Urinary bladder (tissue), 4 donors: ENCODE results near the gene PTPN3. TPM values are rescaled to one million over a fixed set of nuclear protein-coding genes. Genes with fewer than 3 reads are reported as not detected.

Experiments
- DNase-seq: peaks from one replicate; pipeline ENCODE4 v3.0.0-alpha.2; 2015; ENCODE audit errors: extremely low spot score
- H3K27ac ChIP-seq: one replicate; pipeline ENCODE4 v1.5.1; 2013; ENCODE audit warnings: low read depth, mild to moderate bottlenecking, moderate library complexity
- H3K36me3 ChIP-seq: one replicate; pipeline ENCODE4 v1.6.1; 2013; ENCODE audit warnings: mild to moderate bottlenecking, moderate library complexity; ENCODE audit not compliant: insufficient read depth
- H3K4me1 ChIP-seq: one replicate; pipeline ENCODE4 v1.6.1; 2013; ENCODE audit warnings: mild to moderate bottlenecking, moderate library complexity; ENCODE audit not compliant: insufficient read depth
- H3K4me3 ChIP-seq: one replicate; pipeline ENCODE4 v1.5.1; 2013; ENCODE audit warnings: low read depth, low read length
- WGBS: extraction: QIAGEN DNeasy Blood & Tissue Kit; methylation state at CpG from one replicate; pipeline ENCODE4 v1.1.7; 2013; 5-methylcytosine and 5-hydroxymethylcytosine counted together
- polyA plus RNA-seq: library from polyadenylated mRNA; stranded (reverse); fragments of 200-250 nt; gene quantifications from one replicate; pipeline ENCODE4 v1.2.3, GENCODE V29; 2013
- total RNA-seq: library from RNA; depleted of rRNA; stranded (reverse); fragments of >200 nt; gene quantifications from one replicate; pipeline ENCODE4 v1.2.3, GENCODE V29; 2014
- donor health status: healthy with polysubstance abuse.
- donor health status: healthy.

The PTPN3 gene
- total and polyA plus RNA-seq, 2 donors: 1.9 to 4.2 TPM

GRCh38 chr9:109460576-109460975 is 37.5 kb downstream of the PTPN3 start:
- DNase-seq: no peak
- Histone ChIP-seq H3K27ac (no peak overlapping the region), H3K4me1 (no peaks in the 10 kb centered on the region), H3K36me3 (no peaks in the 10 kb centered on the region), H3K4me3 (no peak overlapping the region)
- WGBS: 79% methylated on average over 6 of the region's 6 CpGs

DNA sequence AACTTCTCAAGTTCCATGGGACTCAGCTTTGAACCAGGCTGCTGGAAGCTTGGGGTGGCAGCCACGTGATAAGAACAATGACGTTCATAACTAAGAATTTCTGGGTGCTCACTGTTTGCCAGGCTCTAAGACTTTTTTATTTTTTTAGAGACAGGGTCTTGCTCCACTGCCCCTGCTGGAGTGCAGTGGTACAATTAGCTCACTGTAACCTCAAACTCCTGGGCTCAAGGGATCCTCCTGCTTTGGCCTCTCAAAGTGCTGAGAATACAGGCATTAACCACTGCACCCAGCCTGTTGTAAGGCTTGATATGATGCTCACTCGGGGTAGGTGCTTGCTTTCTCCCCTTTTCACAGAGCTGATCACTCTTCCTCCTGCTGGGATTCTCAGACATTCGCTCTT is 38.7 kb downstream of the PTPN3 start:
- no peak overlapping the region for H3K4me3 ChIP-seq
- DNase-seq: no peak
- H3K36me3 ChIP-seq: no peaks in the 10 kb centered on the region
- H3K4me1 ChIP-seq: no peaks in the 10 kb centered on the region
- whole genome bisulfite sequencing: 80% methylated on average over 4 of the region's 4 CpGs
- H3K27ac ChIP-seq: no peak overlapping the region

GRCh38 chr9:109458453-109459211 is 39.5 kb downstream of the PTPN3 start:
- DNase-seq: no peak
- Histone ChIP-seq H3K36me3 (no peaks in the 10 kb centered on the region), H3K4me1 (no peaks in the 10 kb centered on the region), H3K4me3 (no peak overlapping the region), H3K27ac (no peak overlapping the region)
- WGBS: 79% methylated on average over 8 of the region's 8 CpGs

- Histone ChIP-seq H3K4me1 (no peaks in the 10 kb centered on the region), H3K27ac (no peak overlapping the region), H3K36me3 (no peaks in the 10 kb centered on the region), H3K4me3 (no peak overlapping the region)
- 67% methylated on average over 7 of the region's 7 CpGs for WGBS
- DNase-seq: no peak
Measured at GRCh38 chr9:109456811-109457210, 41.3 kb downstream of the PTPN3 start.

- no peak overlapping the region for H3K4me3 ChIP-seq
- no peak overlapping the region for H3K27ac ChIP-seq
- no peak for DNase-seq
- H3K4me1 ChIP-seq: no peaks in the 10 kb centered on the region
- H3K36me3 ChIP-seq: no peaks in the 10 kb centered on the region
- WGBS: 78% methylated on average over 11 of the region's 11 CpGs
Measured at GRCh38 chr9:109455861-109456260, 42.2 kb downstream of the PTPN3 start.

- 80% methylated on average over 7 of the region's 7 CpGs for WGBS
- DNase-seq: no peak
Measured at GRCh38 chr9:109455391-109455790, 42.7 kb downstream of the PTPN3 start.

DNA sequence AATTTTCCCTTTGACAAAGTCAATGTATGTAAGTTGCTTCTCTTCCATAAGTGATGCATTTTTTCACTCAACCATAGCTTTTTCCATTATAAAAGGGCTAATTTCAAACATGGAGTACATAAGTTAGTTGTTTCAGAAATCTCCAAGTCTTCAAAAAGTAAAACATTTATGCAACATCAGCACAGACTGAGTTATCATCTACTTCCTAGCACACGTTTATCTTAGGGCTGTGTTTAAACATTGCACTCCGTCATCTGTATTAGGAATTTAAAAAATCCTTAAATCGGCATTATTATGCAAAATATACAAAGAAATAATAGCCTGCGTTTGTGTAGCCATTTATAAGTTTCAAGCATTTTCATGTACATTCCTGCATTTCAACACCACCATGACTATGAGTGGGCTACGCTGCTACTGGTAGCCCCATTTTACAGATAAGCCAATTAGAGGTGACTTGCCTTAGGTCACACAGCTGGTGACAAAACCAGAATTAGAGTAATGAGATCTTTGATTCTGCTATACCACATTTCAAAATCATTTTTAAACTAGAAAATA is 43.4 kb downstream of the PTPN3 start:
- Histone ChIP-seq H3K4me1 (no peaks in the 10 kb centered on the region), H3K4me3 (no peak overlapping the region), H3K36me3 (no peaks in the 10 kb centered on the region), H3K27ac (no peak overlapping the region)
- 67% methylated on average over 5 of the region's 5 CpGs for WGBS
- no peak for DNase-seq

More at GRCh38 chr9:109455391-109455790, 42.7 kb downstream of the PTPN3 start:
- H3K36me3 ChIP-seq: no peaks in the 10 kb centered on the region
- H3K4me1 ChIP-seq: no peaks in the 10 kb centered on the region
- no peak overlapping the region for H3K27ac ChIP-seq
- H3K4me3 ChIP-seq: no peak overlapping the region

- DNase-seq: no peak
- Histone ChIP-seq H3K4me3 (no peak overlapping the region), H3K36me3 (no peaks in the 10 kb centered on the region), H3K27ac (no peak overlapping the region), H3K4me1 (no peaks in the 10 kb centered on the region)
Measured at GRCh38 chr9:109454041-109454440, 44.1 kb downstream of the PTPN3 start.

DNA sequence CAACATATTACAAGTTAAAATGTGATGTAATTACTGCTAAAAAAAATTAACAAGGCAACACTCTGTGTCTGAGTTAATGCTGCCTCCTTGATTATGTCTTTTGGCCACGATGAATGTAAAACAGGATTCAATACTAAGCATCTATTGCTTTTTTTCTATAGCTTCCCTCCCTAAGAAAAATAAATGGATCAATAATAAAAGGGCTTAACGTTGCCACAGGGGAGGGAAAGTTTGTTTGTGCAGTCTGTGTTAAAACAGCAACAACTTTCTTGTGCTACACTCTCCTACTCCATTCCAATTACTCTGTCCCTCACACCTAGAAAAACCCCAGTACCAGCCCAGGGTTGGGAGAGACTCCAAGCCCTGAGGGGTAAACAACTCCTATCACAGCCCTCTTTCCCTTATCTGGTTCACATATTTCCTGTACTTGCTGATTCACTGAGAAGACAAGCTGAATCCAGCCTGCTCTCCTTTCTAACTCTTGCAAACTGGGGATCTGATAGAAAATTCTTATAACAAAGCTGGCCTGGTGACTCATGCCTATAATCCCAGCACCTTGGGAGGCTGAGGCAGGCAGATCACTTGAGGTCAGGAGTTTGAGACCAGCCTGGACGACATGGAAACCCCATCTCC is 44.8 kb downstream of the PTPN3 start:
- no peaks in the 10 kb centered on the region for H3K4me1 ChIP-seq

DNA sequence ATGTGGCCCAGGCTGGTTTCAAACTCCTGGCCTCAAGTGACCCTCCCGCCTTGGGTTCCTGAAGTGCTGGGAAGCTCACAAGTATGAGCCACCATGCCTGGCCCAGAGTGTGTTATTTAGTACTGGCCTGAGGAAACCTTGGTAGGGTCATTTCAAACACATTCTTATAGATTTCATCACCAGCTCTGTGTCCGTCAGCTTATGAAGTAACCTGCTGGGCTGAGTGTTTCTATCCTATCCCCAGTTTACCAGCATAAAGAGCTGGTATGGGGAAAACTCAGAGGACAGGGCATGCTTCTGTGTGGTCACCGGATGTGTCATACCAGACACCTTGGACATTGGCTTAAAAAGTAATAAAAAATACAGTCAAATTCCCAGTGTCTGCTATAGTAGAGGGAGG is 45.3 kb downstream of the PTPN3 start:
- H3K4me3 ChIP-seq: no peak overlapping the region
- WGBS: 91% methylated on average over 3 of the region's 3 CpGs
- H3K4me1 ChIP-seq: no peaks in the 10 kb centered on the region
- no peak overlapping the region for H3K27ac ChIP-seq
- H3K36me3 ChIP-seq: no peaks in the 10 kb centered on the region
- no peak for DNase-seq

More for the DNA sequence above, 44.8 kb downstream of the PTPN3 start:
- no peak overlapping the region for H3K4me3 ChIP-seq
- no peak overlapping the region for H3K27ac ChIP-seq
- no peak for DNase-seq
- WGBS: 60% methylated on average over 3 of the region's 3 CpGs
- no peaks in the 10 kb centered on the region for H3K36me3 ChIP-seq

- no peak for DNase-seq
- Histone ChIP-seq H3K27ac (no peak overlapping the region), H3K4me3 (no peak overlapping the region), H3K36me3 (no peaks in the 10 kb centered on the region), H3K4me1 (no peaks in the 10 kb centered on the region)
- 81% methylated on average over 9 of the region's 9 CpGs for WGBS
Measured at GRCh38 chr9:109451311-109452025, 46.6 kb downstream of the PTPN3 start.

GRCh38 chr9:109450346-109450745 is 47.8 kb downstream of the PTPN3 start:
- Histone ChIP-seq H3K4me3 (no peak overlapping the region), H3K27ac (no peak overlapping the region), H3K4me1 (no peaks in the 10 kb centered on the region), H3K36me3 (no peaks in the 10 kb centered on the region)
- 75% methylated on average over 3 of the region's 3 CpGs for WGBS
- DNase-seq: no peak

GRCh38 chr9:109449036-109449798 is 48.9 kb downstream of the PTPN3 start:
- H3K4me1 ChIP-seq: no peaks in the 10 kb centered on the region
- peak; percentile 42 for DNase-seq
- 86% methylated on average over 12 of the region's 12 CpGs for WGBS
- no peaks in the 10 kb centered on the region for H3K36me3 ChIP-seq
- no peak overlapping the region for H3K4me3 ChIP-seq
- H3K27ac ChIP-seq: no peak overlapping the region
